Suprapubic skin (tissue), 4 donors: ENCODE results near the gene UBA1.

Experiments used
- EP300 ChIP-seq: sonication (generic); formaldehyde crosslinking; IDR thresholded peaks from one replicate; pipeline ENCODE4 v1.6.1; 2017; ENCODE audit warnings: antibody characterized with exemption
- POLR2A ChIP-seq, 2 donors: fragments of 450-650 bp; IDR thresholded peaks; one replicate each; pipeline ENCODE4 v1.6.1; 2017; ENCODE audit warnings: antibody characterized with exemption in 2 of 2, mild to moderate bottlenecking in 2 of 2, moderate library complexity in 2 of 2
- POLR2AphosphoS5 ChIP-seq, 3 donors: sonication (generic); formaldehyde crosslinking; IDR thresholded peaks; one replicate each; pipeline ENCODE4 v1.6.1; 2017; ENCODE audit warnings: antibody characterized with exemption in 3 of 3
- TF ChIP-seq, protein P1 (sequence below), 2 donors: fragments of 200-600 bp in 1 of 2; fragments of 450-650 bp in 1 of 2; sonication (generic) in 1 of 2; IDR thresholded peaks; one replicate each; pipeline ENCODE4 v1.5.1; 2016 to 2019; ENCODE audit warnings: antibody characterized with exemption in 2 of 2, mild to moderate bottlenecking in 1 of 2, moderate library complexity in 1 of 2

- TF ChIP-seq POLR2AphosphoS5 (IDR thresholded peaks at IDR 0.05) (no peak), POLR2A (IDR thresholded peaks at IDR 0.05) (no peak), EP300 (no peak)
- TF ChIP-seq, protein P1, sequence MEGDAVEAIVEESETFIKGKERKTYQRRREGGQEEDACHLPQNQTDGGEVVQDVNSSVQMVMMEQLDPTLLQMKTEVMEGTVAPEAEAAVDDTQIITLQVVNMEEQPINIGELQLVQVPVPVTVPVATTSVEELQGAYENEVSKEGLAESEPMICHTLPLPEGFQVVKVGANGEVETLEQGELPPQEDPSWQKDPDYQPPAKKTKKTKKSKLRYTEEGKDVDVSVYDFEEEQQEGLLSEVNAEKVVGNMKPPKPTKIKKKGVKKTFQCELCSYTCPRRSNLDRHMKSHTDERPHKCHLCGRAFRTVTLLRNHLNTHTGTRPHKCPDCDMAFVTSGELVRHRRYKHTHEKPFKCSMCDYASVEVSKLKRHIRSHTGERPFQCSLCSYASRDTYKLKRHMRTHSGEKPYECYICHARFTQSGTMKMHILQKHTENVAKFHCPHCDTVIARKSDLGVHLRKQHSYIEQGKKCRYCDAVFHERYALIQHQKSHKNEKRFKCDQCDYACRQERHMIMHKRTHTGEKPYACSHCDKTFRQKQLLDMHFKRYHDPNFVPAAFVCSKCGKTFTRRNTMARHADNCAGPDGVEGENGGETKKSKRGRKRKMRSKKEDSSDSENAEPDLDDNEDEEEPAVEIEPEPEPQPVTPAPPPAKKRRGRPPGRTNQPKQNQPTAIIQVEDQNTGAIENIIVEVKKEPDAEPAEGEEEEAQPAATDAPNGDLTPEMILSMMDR (IDR thresholded peaks at IDR 0.05): no peak
Measured at GRCh38 chrX:47194194-47194787, 662 bp downstream of the UBA1 start.
